Esophagus muscularis mucosa (tissue), 4 donors: ENCODE results near the gene SURF4. TPM values are rescaled to one million over a fixed set of nuclear protein-coding genes. Genes with fewer than 3 reads are reported as not detected.

Source experiments
- DNase-seq: peaks from one replicate; pipeline ENCODE4 v3.0.0-alpha.2; 2017; ENCODE audit errors: extremely low spot score
- H3K27ac ChIP-seq, 4 donors: fragments of 200-600 bp; sonication (generic); replicated peaks in 1 of 4; 1 replicate in 3 of 4; 2 replicates in 1 of 4; pipeline ENCODE4 v1.5.1; 2016 to 2019; ENCODE audit warnings: mild to moderate bottlenecking in 1 of 4
- H3K27me3 ChIP-seq, 4 donors: fragments of 200-600 bp; sonication (generic); one replicate each; pipeline versions ENCODE4 v1.5.1 to v1.6.0; 2016 to 2019
- H3K36me3 ChIP-seq, 4 donors: fragments of 200-600 bp; sonication (generic); one replicate each; pipeline ENCODE4 v1.5.1; 2016 to 2019
- H3K4me1 ChIP-seq, 4 donors: fragments of 200-600 bp; sonication (generic); one replicate each; pipeline ENCODE4 v1.5.1; 2016 to 2019
- H3K4me3 ChIP-seq, 4 donors: fragments of 200-600 bp; sonication (generic); 1 replicate in 2 of 4; 2 replicates in 2 of 4; pipeline ENCODE4 v1.5.1; 2016 to 2019; ENCODE audit warnings: mild to moderate bottlenecking in 4 of 4, moderate library complexity in 1 of 4
- H3K9me3 ChIP-seq, 4 donors: fragments of 200-600 bp; sonication (generic); 1 replicate in 3 of 4; 2 replicates in 1 of 4; pipeline ENCODE4 v1.5.1; 2016 to 2019
- EP300 ChIP-seq: sonication (generic); formaldehyde crosslinking; IDR thresholded peaks from one replicate; pipeline ENCODE4 v1.6.1; 2017; ENCODE audit warnings: antibody characterized with exemption
- POLR2A ChIP-seq: fragments of 450-650 bp; IDR thresholded peaks from one replicate; pipeline ENCODE4 v1.6.1; 2017; ENCODE audit warnings: antibody characterized with exemption, moderate library complexity, mild to moderate bottlenecking, low read depth
- POLR2AphosphoS5 ChIP-seq, 2 donors: sonication (generic); formaldehyde crosslinking; IDR thresholded peaks; one replicate each; pipeline ENCODE4 v1.6.1; 2017; ENCODE audit warnings: antibody characterized with exemption in 2 of 2
- WGBS: methylation state at CpG from one replicate; pipeline ENCODE4 v1.1.5; 2018; 5-methylcytosine and 5-hydroxymethylcytosine counted together
- intact Hi-C: fragments of 100-400 bp; cut with DNase I; formaldehyde crosslinking; loops from one replicate; pipeline ENCODE4 v1.15.1; 2023
- total RNA-seq, 4 donors: library from RNA; depleted of rRNA; stranded (reverse); fragments of >200 nt; gene quantifications; one replicate each; pipeline versions ENCODE4 v1.1.0 to v1.2.1, GENCODE V29; 2016
- TF ChIP-seq, protein P1 (sequence below), 3 experiments: fragments of 200-600 bp in 2 of 3; fragments of 450-650 bp in 1 of 3; sonication (generic) in 2 of 3; IDR thresholded peaks; one replicate each; pipeline ENCODE4 v1.5.1; 2017 to 2019; ENCODE audit warnings: antibody characterized with exemption in 3 of 3, mild to moderate bottlenecking in 2 of 3, moderate library complexity in 1 of 3

SURF4 gene
- total RNA-seq, 4 donors from 2014 or later: 83.9 to 139 (median 127) TPM

DNA sequence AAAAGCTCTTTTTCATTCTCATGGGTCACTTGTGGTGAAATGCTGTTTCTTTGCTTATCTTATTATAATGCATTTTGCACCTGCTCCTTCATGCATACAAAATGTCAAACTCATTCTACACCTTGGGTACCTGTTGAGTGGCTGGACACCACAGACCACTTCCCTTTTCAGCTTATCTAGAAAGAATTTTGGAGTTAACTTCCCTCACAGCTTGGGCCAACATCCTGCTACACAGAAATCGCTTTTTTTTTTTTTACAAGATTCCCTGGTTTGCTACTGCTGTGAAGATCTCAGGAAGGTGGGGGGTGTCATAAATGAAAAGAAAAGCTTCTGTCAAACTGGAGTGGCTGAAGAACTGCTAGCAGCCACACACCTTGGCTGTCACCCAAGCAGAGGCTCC, 39.3 kb upstream of the SURF4 start:
- H3K9me3 ChIP-seq: no peaks in the 10 kb centered on the region
- 56% methylated on average over 1 of the region's 1 CpG for WGBS
- no peaks in the 10 kb centered on the region for H3K27me3 ChIP-seq
- no peak overlapping the region for H3K27ac ChIP-seq
- peaks cover 16 to 47% (median 33%) of the 10 kb centered on the region in 4 donors for H3K4me1 ChIP-seq
- TF ChIP-seq POLR2A: no peak
- no peak for TF ChIP-seq EP300
- TF ChIP-seq, protein P1, sequence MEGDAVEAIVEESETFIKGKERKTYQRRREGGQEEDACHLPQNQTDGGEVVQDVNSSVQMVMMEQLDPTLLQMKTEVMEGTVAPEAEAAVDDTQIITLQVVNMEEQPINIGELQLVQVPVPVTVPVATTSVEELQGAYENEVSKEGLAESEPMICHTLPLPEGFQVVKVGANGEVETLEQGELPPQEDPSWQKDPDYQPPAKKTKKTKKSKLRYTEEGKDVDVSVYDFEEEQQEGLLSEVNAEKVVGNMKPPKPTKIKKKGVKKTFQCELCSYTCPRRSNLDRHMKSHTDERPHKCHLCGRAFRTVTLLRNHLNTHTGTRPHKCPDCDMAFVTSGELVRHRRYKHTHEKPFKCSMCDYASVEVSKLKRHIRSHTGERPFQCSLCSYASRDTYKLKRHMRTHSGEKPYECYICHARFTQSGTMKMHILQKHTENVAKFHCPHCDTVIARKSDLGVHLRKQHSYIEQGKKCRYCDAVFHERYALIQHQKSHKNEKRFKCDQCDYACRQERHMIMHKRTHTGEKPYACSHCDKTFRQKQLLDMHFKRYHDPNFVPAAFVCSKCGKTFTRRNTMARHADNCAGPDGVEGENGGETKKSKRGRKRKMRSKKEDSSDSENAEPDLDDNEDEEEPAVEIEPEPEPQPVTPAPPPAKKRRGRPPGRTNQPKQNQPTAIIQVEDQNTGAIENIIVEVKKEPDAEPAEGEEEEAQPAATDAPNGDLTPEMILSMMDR (IDR thresholded peaks at IDR 0.05): no peak
- TF ChIP-seq POLR2AphosphoS5 (IDR thresholded peaks at IDR 0.05): no peak
- intact Hi-C loops: loop anchor here (5.0 kb wide), 1 partner anchor 52 kb away; no protein-coding TSS in a partner anchor
- peaks cover 34 to 54% (median 53%) of the 10 kb centered on the region in 4 donors for H3K36me3 ChIP-seq
- H3K4me3 ChIP-seq: no peak overlapping the region
- no peak for DNase-seq

DNA sequence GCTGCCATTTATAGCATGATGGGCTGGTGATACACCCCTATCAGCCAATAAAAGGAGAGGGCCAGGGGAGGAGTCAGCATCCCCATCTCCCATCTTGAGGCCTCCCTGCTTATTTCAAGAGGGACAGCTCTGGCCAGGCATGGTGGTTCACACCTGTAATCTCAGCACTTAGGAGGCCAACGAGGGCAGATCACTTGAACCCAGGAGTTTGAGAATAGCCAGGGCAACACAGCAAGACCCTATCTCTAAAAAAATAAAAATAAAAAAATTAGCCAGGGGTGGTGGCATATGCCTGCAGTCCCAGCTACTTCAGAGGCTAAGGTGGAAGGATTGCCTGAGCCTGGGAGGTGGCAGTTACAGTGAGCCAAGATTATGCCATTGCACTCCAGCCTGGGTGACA, 32.2 kb upstream of the SURF4 start:
- H3K27me3 ChIP-seq: no peaks in the 10 kb centered on the region
- WGBS: no CpG with 5 or more reads among the region's 1 CpG
- peaks cover 0 to 15% (median 3%) of the 10 kb centered on the region in 4 donors for H3K4me1 ChIP-seq
- TF ChIP-seq POLR2A (no peak), EP300 (no peak), POLR2AphosphoS5 (IDR thresholded peaks at IDR 0.05) (no peak)
- TF ChIP-seq, protein P1 (IDR thresholded peaks at IDR 0.05): no peak
- peaks cover 44 to 97% (median 87%) of the 10 kb centered on the region in 4 donors for H3K36me3 ChIP-seq
- H3K27ac ChIP-seq: no peak overlapping the region
- no peak overlapping the region for H3K4me3 ChIP-seq
- no peaks in the 10 kb centered on the region for H3K9me3 ChIP-seq
- intact Hi-C loops: no loop called here
- DNase-seq: no peak

DNA sequence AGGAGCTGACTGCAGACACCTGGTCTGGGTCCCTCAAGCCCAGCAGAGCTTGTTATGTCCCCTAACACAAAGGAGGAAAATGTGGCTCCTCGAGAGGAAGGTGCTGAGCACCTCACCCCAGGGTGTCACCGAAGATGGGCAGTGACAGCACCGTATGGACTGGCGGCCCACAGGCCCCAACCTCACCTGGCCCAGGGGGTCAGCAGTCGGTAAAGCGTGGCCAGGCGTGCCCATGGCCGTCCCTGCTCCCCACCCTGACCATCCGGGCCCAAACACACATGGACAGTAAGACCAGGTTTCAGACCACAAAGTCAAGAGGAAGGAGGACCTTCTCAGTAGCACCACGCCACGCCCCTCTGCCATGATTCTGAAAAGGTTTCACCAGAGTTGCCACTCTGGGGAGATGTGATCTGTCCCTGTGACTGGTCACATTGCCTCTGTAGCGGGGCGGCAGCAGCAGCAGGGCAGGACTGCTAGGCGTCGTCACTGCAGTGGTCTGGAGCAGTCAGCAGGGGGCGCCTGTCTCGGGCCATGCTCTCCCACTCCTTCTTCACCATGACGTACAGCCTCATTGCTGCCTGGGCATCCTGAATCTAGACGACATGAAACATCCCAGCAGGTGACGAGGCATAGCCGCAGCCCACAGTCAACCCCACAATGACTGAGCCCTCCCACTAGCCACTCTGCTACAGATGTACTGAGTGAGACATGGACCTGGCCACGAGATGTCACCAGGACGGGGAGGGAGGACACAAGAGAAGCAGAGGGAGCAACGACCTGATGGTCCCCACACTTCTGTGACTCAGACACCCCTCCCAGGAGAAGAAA, 30.8 kb upstream of the SURF4 start:
- no peaks in the 10 kb centered on the region for H3K27me3 ChIP-seq
- H3K4me3 ChIP-seq: no peak overlapping the region
- TF ChIP-seq, protein P1 (IDR thresholded peaks at IDR 0.05): peak; percentile 81 to 95 (median 90)
- TF ChIP-seq EP300 (no peak), POLR2A (no peak), POLR2AphosphoS5 (IDR thresholded peaks at IDR 0.05) (peak in 1 of 2 donors; percentile 25)
- no peaks in the 10 kb centered on the region for H3K9me3 ChIP-seq
- WGBS: 32% methylated on average over 13 of the region's 24 CpGs
- DNase-seq: no peak
- intact Hi-C loops: loop anchor here (2.0 kb wide), 1 partner anchor 80 kb away; no protein-coding TSS in a partner anchor
- no peak overlapping the region for H3K27ac ChIP-seq
- peaks cover 32 to 97% (median 80%) of the 10 kb centered on the region in 4 donors for H3K36me3 ChIP-seq
- peaks cover 0 to 15% (median 3%) of the 10 kb centered on the region in 4 donors for H3K4me1 ChIP-seq

DNA sequence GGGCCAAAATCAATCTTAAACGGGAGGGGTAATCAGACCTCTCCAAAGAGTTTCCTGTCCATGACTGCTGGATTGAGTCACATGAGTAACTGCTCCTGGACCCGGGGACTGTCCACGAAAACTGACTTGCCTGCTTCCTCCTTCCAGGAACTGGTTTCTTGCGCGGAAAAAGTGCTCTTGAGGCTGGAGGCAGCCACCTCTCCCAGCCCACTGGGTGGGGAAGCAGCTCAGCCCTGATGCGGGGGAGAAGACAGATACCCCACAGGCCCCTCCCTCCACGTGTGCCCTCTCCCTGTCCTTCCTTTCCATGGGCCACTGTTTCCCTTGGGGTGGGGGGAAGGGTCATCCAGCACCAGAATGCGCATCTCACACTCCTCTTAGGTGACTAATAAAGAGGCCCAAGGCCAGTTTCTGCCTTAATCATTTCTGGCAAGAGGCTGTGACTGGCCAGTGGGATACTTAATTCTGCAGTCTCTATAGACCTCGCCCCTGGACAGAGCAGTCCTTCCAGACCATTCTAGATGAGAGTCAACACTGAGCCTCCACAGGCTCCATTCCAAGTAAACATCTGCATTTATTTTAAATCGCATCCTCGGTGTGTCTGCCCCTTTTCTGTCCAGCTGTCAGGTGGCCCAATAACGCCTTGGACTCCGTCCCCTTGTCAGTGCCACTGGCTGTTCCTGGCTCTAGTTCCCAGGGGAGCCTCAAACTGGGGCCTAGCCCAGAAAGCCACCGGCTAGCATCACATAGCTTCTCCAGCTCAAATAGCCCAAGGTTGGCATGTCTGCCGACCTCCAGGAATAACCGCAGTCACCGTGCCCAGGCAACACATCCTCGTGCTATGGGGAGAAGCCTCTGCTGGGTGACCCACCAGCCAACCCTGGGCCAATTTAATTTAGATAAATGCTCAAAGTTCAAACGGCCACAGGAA, 29.9 kb upstream of the SURF4 start:
- H3K9me3 ChIP-seq: no peaks in the 10 kb centered on the region
- no peak overlapping the region for H3K27ac ChIP-seq
- 65% methylated on average over 16 of the region's 19 CpGs for WGBS
- peaks cover 0 to 15% (median 3%) of the 10 kb centered on the region in 4 donors for H3K4me1 ChIP-seq
- peaks cover 25 to 90% (median 73%) of the 10 kb centered on the region in 4 donors for H3K36me3 ChIP-seq
- TF ChIP-seq EP300 (no peak), POLR2A (no peak), POLR2AphosphoS5 (IDR thresholded peaks at IDR 0.05) (no peak)
- TF ChIP-seq, protein P1 (IDR thresholded peaks at IDR 0.05): no peak
- no peaks in the 10 kb centered on the region for H3K27me3 ChIP-seq
- H3K4me3 ChIP-seq: no peak overlapping the region
- intact Hi-C loops: loop anchor here (2.0 kb wide), 1 partner anchor 81 kb away; no protein-coding TSS in a partner anchor
- DNase-seq: no peak
